ENCODE measurements around the gene SLC9A8.
"Not testable (repeated sequence)": the region's sequence is repeated elsewhere in the genome, so short reads cannot be mapped to it uniquely, and the experiment has no call there.

SLC9A8 gene

GRCh38 chr20:49882171-49882970 lies 69.7 kb downstream of the SLC9A8 start:
- no peak for DNase-seq

- no peak for DNase-seq
Observed at GRCh38 chr20:49883246-49883802, 70.7 kb downstream of the SLC9A8 start.

DNA sequence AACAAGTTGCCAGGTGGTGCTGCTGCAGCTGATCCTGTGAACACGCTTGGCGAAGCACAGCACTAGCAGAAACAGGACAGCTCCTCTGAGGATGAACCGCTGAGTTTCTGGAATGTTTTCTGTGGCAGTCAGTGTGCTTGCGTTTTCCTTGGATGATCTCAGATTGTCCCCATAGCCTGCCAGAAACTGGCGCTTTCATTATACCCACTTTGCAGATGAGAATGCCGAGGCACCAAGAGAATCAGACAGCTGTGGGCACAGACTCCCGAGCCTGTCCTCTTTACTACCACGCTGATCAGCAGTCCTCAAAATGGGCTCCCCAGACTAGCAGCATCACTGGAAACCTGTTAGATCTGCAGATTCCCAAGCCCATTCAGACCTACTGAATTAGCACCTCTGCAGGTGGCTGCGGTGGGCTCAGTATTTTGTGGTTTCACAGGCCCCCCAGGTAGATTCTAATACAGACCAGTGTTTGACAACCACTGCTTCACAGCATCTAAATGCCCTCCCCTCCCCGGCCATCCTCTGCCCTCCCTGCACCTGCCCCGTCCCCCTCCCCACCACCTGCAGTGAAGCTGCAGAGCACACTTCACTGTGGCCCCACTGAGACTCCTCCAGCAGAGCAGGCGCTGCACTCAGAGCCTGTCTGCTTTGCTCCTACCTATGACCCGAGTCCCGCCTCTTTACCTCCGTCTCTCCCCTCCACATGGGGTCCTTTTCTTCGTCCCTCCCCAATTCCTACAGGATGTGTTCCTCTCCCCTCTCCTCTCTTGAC lies 73.1 kb downstream of the SLC9A8 start:
- DNase-seq: no peak

DNA sequence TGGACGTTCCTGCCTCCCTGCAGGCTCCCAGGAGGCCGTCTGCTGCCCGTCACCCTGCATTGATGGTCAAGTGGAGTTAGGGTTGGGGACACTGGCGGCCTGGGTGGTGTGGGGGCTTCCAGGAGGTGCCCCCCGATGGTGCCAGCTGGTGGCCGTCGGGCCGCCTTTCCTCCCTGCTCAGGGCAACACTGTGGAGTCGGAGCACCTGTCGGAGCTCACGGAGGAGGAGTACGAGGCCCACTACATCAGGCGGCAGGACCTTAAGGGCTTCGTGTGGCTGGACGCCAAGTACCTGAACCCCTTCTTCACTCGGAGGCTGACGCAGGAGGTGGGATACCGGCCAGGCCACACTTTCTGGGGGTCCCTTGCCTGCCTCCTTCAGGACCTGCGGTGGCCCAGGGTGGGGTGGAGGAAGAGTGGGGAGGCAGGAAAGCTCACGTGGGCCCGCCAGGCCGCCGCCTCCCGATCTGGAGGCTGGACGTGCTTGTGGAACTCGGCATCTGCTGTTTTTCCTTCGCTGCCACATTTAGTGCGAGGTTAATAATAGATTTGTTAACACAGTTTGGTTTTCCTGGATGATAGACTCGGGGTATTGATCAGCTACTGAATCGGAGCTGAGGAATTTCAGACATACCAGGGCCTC lies 74.1 kb downstream of the SLC9A8 start:
- no peak for DNase-seq

GRCh38 chr20:49887251-49888211 lies 74.9 kb downstream of the SLC9A8 start:
- no peak for DNase-seq

- DNase-seq: peak; percentile 46
Observed at GRCh38 chr20:49888212-49889000, 75.8 kb downstream of the SLC9A8 start.

GRCh38 chr20:49889001-49889934 lies 76.6 kb downstream of the SLC9A8 start:
- DNase-seq: no peak

DNA sequence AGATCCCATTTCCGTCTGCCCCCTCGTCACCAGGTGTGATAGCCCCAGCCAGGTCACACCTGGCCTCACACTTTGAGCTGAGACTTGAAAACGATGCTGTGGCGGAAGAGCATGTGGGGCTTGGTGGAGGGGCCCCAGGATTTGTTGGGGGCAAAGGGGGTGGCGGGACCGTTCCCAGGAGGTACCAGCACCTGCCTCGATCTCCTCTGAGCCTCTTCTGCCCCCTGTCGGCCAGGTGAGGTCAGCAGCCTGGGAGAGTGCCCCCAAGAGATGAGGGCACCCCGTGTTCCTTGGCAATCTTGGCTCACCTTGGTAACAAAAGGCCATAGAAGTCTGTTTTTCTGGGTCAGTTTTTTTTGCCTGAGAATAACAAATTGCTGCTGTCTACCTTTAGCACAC lies 77.3 kb downstream of the SLC9A8 start:
- DNase-seq: no peak

GRCh38 chr20:49890471-49891361 lies 78.1 kb downstream of the SLC9A8 start:
- no peak for DNase-seq

DNA sequence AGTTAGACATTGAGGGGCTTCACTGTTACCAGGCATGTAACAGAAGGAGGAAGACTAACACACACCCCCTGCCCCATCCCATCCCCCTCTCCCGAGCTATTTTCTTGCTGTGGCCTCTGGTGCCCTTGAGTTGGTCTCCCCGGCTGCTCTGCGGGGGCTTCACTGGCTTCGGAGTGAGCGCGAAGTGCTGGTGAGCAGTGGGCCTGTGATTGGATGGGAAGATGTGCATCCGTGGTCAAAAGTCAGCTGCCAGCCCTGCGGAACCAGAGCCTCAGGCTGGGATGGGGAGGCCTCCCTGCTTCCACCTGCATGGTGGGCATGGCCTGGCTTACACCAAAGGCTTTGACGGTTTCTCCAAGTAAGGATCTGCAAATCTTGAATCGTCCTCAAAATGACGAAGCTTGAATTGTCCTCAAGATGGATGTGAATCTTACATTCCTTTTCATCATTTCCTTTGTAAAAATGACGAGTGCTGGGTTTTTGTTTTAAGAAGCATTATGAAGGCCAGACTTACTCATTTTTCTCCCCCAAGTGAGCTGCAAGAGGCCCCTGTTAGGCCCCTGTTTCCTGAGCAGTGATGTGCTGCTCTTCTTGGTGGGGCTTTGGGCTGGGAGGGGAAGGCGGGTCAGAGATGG lies 79.0 kb downstream of the SLC9A8 start:
- no peak for DNase-seq

DNA sequence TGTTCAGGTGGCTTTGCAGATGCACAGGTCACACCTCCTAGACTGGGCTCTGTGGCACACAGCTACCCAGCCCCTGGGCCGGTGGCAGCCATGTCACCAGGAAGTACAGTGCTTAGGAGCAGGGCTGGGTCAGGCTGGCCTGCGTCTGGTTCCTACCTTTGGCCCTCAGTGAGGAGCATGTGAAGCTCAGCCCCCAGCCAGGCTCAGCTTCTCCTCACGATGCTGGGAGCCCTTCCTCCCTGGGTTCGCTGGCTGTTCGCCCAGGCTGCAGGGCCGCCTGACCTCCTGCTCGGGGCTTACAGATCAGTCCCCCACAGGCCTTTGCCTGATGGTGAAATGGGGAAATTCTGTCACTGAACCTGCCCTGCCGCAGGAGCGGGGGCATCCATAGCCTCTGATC lies 79.6 kb downstream of the SLC9A8 start:
- no peak for DNase-seq

- no peak for DNase-seq
Observed at GRCh38 chr20:49892817-49893216, 80.2 kb downstream of the SLC9A8 start.

DNA sequence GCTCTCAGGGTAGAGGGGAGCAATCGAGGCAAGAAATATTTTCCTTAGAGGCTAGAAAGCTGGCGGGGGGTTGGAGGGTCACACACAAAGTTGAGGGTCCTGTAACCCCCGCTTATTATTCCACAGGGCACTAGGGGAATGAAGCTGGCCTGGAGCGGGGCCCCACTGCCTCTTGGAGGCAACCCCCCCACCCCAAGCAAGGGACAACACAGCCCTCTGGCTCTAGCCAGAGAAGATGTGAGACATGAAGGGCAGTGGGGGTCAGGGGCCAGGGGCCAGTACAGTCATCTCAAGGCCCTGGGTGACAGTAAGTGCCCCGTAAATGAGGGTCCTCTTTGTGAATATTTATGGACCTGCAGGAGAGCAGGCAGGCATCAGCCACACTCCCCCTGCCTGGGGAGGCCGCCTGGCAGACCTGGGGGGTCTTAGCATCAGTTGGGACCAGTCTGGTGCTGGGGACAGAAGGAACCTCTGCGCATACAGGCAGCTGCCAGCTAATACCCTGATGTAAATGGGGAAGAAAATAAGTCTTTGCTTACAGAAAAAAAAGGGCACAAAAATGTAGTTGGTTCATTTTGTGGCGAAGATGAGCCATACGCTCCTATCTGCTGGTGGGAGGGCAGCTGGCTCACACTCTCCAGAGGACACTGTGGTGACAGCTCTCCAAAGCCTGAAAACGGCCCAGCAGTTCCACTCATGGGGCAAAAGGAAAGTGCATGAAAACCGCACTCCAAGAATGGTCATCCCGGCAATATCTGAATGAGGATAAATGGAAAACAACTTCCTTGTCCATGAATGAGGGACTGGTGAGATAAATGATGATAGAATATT lies 80.8 kb downstream of the SLC9A8 start:
- no peak for DNase-seq

GRCh38 chr20:49894073-49894470 lies 81.4 kb downstream of the SLC9A8 start:
- no peak for DNase-seq

DNA sequence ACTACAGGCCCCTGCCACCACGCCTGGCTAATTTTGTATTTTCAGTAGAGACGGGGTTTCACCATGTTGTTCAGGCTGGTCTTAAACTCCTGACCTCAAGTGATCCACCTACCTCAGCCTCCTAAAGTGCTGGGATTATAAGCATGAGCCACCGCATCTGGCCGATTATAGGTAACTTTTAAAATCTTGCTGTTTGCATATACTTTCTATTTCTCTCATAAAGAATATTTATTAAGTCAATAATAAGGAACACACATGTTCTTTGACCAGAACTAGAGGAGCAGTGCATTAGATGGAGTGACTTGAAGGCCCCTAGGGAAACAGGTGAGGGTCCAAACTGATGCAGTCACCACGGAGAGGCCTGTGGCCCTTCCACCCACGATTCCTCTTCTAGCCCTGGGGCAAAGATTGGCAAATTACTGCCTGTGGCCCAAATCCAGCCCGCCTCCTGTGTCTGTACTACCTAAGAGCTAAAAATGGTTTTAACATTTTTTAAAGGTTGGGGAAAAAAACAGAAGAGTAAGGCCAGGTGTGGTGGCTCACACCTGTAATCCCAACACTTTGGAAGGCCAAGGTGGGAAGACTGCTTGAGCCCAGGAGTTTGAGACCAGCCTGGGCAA lies 83.0 kb downstream of the SLC9A8 start:
- DNase-seq: not testable (repeated sequence)

DNA sequence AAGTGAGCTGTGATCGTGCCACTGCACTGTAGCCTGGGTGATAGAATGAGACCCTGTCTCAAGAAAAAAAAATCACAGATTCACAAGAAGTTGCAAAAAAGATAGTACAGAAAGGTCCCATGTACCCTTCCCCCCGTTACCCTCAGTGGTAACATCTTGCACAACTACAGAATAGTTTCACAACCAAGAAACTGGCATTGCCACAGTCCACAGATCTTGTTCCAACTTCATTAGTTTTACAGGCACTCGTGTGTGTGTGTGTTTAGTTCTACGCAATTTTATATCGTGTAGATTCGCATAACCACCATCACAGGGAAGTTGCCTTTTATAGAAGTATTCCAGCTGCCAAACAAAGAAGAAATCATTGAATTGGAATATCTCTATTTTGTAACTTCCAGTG lies 83.6 kb downstream of the SLC9A8 start:
- DNase-seq: no peak

Measured in NCI-H1105 (cell line).